Measurements from ENCODE around the gene SPON1.
A peak's percentile ranks its signal among the peaks of the same experiment; 100 is the strongest.

The SPON1 gene

DNA sequence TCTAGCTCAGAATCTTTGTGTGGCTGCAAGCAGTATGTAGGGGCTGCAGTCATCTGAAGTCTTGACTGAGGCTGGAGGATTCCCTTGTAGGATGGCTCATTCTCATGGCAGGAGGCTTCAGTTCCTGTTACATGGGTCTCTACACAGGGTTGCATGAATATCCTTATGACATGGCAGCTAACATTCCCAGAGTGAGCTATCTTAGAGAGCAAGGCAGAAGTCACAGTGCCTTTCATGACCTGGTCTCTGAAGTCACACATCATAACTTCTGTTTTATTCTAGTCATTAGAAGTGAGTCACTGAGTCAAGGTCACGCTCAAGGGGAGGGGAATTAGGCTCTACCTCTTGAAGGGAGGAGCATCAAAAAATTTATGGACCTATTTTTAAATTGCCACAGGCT lies 10.3 kb upstream of the SPON1 start:
- TF ChIP-seq JUND (IDR thresholded peaks at IDR 0.05; ENCODE audit: low read depth): no peak
- in situ Hi-C loops (cut with HindIII; ENCODE audit: low pct_unique_long_range_greater_than_20kb, low sequenced_read_pairs): no loop called here
- no peak for DNase-seq (ENCODE audit: low read depth in 1 of 2, low spot score in 1 of 2)

DNA sequence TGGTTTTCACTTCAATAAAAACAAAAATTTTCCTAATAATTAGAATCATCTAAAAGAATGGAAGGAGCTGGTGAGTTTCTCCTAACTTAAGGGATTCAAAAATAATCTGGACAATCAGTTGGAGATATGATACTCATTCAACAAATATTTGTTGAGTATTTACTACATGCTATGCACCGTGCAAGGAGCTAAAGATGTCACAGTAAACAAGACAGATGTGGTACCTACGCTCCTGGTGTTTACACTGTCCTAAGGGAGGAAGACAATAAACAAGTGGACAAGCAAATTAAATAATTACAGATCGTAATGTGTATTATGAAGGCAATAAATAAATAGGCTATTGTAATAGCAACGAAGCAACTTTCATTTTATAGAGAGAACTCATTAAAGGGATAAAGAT lies 9.9 kb upstream of the SPON1 start:
- no peak for TF ChIP-seq JUND (IDR thresholded peaks at IDR 0.05; ENCODE audit: low read depth)
- in situ Hi-C loops (cut with HindIII; ENCODE audit: low pct_unique_long_range_greater_than_20kb, low sequenced_read_pairs): no loop called here
- DNase-seq (ENCODE audit: low read depth in 1 of 2, low spot score in 1 of 2): no peak

DNA sequence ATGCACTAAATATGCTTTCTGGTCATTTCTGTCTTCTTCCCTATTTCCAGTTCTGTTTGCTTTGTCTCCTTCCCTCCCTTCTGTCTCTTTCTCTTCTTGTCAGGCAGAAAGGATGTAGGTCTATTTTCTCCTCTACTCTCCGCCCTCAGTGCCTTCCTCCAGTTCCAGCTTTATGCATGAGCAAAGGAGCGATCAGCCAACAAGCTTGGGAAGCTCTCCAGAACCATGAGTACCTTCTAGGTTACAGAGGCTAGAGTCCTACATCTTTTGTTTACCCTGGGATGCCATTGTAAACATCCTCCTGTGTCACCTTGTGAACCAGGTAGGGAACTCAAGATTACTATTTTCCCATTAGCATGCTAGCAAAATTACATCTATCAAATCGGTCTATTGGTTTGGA lies 7.9 kb upstream of the SPON1 start:
- no peak for DNase-seq (ENCODE audit: low read depth in 1 of 2, low spot score in 1 of 2)
- no peak for TF ChIP-seq JUND (IDR thresholded peaks at IDR 0.05; ENCODE audit: low read depth)
- in situ Hi-C loops (cut with HindIII; ENCODE audit: low pct_unique_long_range_greater_than_20kb, low sequenced_read_pairs): no loop called here

DNA sequence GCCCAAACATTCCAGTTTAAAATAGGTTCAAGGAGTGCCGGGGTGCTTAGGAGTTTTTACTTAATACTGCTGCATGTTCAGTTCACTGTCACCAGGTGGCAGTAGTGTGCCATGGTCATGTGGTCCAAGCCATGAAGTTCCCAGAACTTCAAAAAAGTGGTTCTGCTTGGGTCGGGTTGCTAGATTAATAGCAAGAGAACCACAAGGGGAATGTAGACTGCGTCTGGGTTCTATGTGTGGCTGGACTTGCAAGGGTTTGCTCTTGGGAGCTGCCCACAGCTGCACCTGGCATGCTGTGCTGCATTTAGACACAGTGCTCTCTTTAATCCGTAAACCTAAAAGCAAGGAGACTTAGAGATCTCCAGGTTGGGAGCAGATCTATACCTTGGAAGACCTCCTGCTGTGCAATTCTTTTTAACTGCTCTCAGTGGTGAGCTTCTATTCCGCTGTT lies 6.5 kb upstream of the SPON1 start:
- no peak for TF ChIP-seq JUND (IDR thresholded peaks at IDR 0.05; ENCODE audit: low read depth)
- in situ Hi-C loops (cut with HindIII; ENCODE audit: low pct_unique_long_range_greater_than_20kb, low sequenced_read_pairs): no loop called here
- peak in 1 of 2 experiments; percentile 70 for DNase-seq (ENCODE audit: low read depth in 1 of 2, low spot score in 1 of 2)

DNA sequence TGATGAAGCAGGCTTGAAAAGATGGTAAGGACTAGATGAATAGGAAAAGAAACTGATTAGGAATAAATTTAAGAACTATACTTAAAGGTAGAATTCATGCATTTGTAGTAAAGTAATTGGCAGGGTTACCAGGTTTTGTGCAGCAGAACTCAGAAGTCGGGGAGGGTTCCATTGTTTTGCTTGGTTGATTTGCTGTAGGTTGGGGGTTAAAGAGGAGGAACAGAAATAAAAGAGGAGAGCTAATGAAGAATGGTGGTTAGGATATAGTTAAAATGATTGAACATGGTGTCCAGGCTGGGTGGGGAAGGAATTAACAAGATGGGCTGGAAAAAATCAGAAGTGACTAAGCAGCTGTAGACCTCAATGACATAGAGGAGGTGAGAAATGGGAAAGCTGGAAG lies 5.5 kb upstream of the SPON1 start:
- DNase-seq (ENCODE audit: low read depth in 1 of 2, low spot score in 1 of 2): no peak
- no peak for TF ChIP-seq JUND (IDR thresholded peaks at IDR 0.05; ENCODE audit: low read depth)
- in situ Hi-C loops (cut with HindIII; ENCODE audit: low pct_unique_long_range_greater_than_20kb, low sequenced_read_pairs): no loop called here

DNA sequence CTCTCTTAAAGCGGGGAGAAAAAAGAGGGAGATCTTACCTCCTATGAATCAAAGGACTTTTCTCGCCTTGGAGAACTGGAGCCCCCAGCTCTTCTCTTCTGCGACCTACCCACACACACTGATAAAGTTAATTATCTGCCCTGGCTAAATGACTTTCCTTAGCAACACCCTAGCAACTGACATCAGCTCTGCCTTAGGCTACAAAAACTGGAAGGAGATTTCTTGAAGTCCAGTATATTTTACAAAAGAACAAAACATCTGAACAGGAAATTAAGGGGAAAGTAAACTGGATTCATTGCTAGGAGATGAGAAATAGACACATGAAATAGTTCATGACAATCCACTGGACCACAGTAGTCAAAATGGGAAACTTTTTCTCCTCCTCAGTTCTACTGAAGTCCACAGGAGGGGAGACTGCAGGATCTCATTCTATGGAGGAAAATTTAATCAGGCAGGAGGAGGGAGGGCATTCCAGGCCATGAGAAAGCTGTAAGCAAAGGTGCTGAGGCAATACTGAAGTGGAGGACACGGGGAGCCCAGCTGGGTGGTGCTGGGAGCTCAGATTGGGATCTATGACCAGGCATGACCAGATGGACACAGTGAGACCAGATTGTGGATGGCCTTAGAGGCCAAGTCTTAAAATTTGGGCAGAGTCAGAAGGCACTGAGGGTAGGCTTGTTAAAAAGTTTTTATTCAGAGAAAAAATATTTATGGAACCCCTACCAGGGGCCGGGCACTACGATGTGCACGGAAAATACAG lies 3.7 kb upstream of the SPON1 start:
- in situ Hi-C loops (cut with HindIII; ENCODE audit: low pct_unique_long_range_greater_than_20kb, low sequenced_read_pairs): no loop called here
- TF ChIP-seq JUND (IDR thresholded peaks at IDR 0.05; ENCODE audit: low read depth): no peak
- no peak for DNase-seq (ENCODE audit: low read depth in 1 of 2, low spot score in 1 of 2)

DNA sequence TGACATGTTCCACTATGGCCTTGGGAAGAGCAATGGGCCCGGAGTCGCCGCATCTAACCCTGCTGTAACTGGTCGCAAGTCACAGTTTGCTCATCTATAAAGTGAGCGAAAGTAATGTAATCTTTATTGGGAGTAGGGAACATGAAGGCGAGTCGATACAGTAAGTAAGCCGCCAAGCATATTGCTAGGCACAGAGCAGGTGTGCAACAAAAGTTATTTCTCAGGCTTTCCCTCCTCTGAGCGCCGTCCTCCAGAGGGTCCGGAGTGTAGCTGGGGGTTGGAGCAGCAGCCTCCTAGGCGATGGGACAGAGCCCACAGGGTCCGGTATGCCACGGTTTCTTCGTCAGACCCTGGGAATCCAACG lies 343 bp upstream of the SPON1 start:
- no peak for TF ChIP-seq JUND (IDR thresholded peaks at IDR 0.05; ENCODE audit: low read depth)
- in situ Hi-C loops (cut with HindIII; ENCODE audit: low pct_unique_long_range_greater_than_20kb, low sequenced_read_pairs): no loop called here
- DNase-seq (ENCODE audit: low read depth in 1 of 2, low spot score in 1 of 2): no peak

DNA sequence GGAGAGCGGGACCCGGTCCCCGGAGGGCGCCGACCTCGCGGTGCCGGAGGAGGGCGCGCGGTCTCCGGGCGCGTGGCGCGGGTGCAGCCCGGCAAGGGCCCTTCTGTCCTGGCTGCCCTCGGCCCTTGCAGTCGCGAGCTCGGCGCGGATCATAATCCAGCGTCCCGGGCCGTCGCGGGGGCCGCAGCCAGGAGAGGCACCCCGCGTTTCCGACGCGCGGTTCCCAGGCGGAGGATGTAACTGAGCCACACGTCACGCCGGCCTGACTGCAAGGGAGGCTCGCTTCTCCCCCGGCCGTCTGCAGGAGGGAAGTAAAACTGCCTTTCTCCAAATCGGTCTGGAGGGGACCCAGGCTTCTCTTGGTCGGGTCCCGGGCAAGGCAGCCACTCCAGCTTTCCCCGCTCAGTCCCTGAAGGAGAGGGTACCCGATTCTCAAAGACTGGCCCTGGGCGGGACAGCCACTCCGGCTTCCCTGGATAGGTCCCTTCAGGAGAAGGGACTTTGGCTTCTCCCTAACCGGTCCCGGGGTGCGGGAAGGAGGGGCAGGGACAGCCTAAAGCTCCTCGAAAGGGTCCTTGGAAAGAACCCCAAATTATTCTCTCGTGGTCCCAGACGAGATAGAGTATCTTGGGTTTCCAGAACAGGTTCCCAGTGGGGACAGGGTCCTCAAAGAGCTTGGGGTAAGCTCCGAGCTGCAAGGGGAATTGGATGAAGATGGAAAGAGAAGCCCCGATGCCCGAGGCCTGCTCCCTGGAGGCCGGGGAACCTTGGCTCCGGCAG lies 836 bp downstream of the SPON1 start:
- DNase-seq (ENCODE audit: low read depth in 1 of 2, low spot score in 1 of 2): no peak
- in situ Hi-C loops (cut with HindIII; ENCODE audit: low pct_unique_long_range_greater_than_20kb, low sequenced_read_pairs): no loop called here
- no peak for TF ChIP-seq JUND (IDR thresholded peaks at IDR 0.05; ENCODE audit: low read depth)

DNA sequence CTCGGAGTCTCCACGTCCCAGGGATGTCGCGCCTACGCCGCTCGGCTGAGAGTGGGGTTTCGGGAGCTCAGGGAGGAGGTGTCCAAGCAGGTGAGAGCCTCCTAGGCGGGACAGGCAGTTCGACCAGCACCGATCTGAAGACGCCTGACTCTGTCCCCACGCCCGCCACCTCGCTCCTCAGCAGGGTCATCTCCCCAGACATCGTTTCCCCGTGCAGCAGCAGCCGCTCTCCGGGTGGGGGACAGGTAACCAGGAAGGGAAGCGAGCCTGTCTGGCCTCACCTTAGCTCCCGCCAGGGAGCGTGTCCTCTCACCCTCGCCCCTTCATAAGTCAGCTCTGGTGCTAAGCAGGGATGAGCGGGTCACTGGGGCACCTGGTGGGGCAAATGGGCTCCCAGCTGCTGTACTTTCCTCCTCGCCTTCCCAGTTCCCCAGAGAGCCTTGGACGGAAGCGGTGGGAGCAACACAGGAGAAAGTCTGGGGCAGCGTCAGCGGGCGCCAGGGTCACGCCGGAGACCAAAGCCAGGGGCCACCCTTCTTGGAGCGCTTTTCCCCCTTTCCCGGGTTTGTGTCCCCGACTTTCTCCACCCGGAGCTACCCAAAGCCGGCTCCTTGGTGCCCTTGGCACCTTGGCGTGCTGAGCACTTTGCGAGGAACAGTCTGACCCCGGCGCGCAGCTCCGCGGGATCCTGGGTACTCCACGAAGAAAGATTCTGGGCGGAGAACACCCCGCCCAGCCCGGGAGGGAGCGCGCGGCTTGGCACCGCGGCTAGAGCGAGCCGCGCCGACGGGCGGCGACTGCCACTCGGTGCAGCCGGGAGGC lies 1.6 kb downstream of the SPON1 start:
- peak; percentile 50 to 79 for DNase-seq (ENCODE audit: low read depth in 1 of 2, low spot score in 1 of 2)
- TF ChIP-seq JUND (IDR thresholded peaks at IDR 0.05; ENCODE audit: low read depth): no peak
- in situ Hi-C loops (cut with HindIII; ENCODE audit: low pct_unique_long_range_greater_than_20kb, low sequenced_read_pairs): no loop called here

DNA sequence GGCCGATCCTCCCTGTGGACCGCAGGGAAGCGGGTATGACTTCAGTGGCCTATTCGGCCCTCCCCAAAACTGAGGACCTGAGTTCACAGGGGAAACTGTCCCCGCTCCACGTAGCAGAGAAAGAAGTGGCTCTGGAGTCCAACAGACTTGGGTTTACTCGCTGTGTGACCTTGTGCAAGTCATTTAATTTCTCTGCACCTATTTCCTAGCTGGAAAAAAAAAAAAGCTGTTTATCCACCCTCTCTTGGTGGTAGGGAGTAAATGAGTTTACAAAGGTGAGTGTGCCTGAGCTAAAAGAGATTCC lies 2.2 kb downstream of the SPON1 start:
- in situ Hi-C loops (cut with HindIII; ENCODE audit: low pct_unique_long_range_greater_than_20kb, low sequenced_read_pairs): no loop called here
- DNase-seq (ENCODE audit: low read depth in 1 of 2, low spot score in 1 of 2): no peak

DNA sequence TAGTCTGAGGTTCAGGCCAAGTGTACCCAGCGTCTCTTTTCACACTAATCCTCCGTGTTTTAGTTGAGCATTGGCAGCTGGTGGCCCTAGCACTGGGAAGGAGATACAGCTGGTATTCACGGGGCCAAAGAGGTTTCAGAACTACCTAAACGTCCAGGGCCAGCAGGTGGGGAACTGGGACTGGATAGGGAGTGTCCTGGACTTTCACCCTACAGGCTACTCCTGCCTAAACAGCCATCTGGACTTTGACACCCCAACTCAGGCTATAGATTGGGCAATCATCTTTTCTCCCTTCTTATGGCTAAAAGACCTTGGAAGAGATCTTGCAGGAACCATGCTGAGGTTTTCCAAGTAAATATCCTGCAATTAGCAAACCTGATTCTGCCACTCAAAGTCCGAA lies 2.8 kb downstream of the SPON1 start:
- DNase-seq (ENCODE audit: low read depth in 1 of 2, low spot score in 1 of 2): peak in 1 of 2 experiments; percentile 7
- no peak for TF ChIP-seq JUND (IDR thresholded peaks at IDR 0.05; ENCODE audit: low read depth)
- in situ Hi-C loops (cut with HindIII; ENCODE audit: low pct_unique_long_range_greater_than_20kb, low sequenced_read_pairs): no loop called here

More for the DNA sequence above, 2.2 kb downstream of the SPON1 start:
- no peak for TF ChIP-seq JUND (IDR thresholded peaks at IDR 0.05; ENCODE audit: low read depth)

DNA sequence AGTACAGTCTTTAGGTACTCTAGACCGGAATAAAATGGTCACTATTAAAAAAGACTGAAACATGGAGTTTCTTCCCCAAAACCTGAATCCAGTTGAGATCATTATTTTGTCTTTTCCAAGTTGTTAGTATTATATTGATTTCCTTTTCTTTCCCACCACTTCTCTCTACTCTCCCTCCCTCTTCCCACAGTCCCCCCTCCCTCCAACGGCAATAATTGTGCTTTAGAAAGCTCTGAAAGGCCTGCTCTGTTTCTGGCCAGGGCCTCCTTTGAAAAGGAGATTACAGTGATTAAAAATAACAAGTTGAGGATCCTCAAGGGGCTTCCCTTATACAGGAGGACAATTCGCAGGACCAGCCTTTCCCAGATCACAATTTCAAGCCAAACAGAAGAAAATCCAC lies 3.5 kb downstream of the SPON1 start:
- no peak for DNase-seq (ENCODE audit: low read depth in 1 of 2, low spot score in 1 of 2)
- TF ChIP-seq JUND (IDR thresholded peaks at IDR 0.05; ENCODE audit: low read depth): no peak
- in situ Hi-C loops (cut with HindIII; ENCODE audit: low pct_unique_long_range_greater_than_20kb, low sequenced_read_pairs): no loop called here

DNA sequence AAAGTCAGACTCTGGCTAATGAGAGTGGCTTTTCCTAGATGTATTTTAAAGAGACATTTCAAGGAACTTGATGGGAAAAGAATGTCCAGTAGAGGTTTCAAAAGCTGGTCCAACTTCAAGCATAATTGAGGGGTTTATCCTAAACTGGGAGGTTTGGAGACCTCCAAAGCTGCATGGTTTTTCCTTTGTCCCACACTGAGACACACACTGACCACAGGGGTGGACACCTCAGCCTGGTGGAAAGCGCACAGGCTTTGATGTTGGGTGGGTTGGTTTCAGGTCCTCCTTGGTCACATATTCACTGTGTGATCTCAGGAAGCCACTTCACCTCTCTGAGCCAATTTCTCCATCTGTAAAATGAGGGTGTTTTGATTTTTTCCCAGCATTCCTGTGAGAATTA lies 4.0 kb downstream of the SPON1 start:
- DNase-seq (ENCODE audit: low read depth in 1 of 2, low spot score in 1 of 2): no peak
- in situ Hi-C loops (cut with HindIII; ENCODE audit: low pct_unique_long_range_greater_than_20kb, low sequenced_read_pairs): no loop called here
- TF ChIP-seq JUND (IDR thresholded peaks at IDR 0.05; ENCODE audit: low read depth): no peak
